GM18505 (cell line): ENCODE data around the gene GSTA4.
A peak's percentile ranks its signal among the peaks of the same experiment; 100 is the strongest.

Experiments
- ATAC-seq: cut with Tn5 transposase; IDR thresholded peaks from one replicate; pipeline ENCODE4 v1.9.1; 2021; ENCODE audit not compliant: unreplicated experiment
- POLR2A ChIP-seq: IDR thresholded peaks from 4 replicates; pipeline ENCODE4 v1.6.1; 2011; ENCODE audit warnings: borderline replicate concordance; ENCODE audit not compliant: insufficient read depth, insufficient read length; ENCODE audit errors: extremely low read depth

The GSTA4 gene, protein sequence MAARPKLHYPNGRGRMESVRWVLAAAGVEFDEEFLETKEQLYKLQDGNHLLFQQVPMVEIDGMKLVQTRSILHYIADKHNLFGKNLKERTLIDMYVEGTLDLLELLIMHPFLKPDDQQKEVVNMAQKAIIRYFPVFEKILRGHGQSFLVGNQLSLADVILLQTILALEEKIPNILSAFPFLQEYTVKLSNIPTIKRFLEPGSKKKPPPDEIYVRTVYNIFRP

DNA sequence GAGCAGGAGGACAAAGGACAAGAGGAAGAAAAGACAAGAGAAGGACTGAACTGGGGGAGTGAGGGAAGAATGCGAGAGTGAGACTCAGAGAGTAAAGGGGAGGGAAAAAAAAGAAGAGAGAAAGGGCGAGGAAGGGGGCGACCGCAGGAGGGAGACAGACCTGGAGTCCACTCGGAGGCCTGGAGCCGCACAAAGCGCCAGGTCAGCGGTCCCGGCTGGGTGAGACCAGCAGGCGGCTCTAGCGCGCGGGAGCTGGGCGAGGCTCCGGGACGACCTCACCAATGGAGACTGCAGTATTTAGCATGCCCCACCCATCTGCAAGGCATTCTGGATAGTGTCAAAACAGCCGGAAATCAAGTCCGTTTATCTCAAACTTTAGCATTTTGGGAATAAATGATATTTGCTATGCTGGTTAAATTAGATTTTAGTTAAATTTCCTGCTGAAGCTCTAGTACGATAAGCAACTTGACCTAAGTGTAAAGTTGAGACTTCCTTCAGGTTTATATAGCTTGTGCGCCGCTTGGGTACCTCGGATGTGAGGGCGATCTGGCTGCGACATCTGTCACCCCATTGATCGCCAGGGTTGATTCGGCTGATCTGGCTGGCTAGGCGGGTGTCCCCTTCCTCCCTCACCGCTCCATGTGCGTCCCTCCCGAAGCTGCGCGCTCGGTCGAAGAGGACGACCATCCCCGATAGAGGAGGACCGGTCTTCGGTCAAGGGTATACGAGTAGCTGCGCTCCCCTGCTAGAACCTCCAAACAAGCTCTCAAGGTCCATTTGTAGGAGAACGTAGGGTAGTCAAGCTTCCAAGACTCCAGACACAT is at the start of gene GSTA4:
TSS of gene GSTA4 (minus strand) at position 196 of the 824 bp plus-strand sequence. CDS start 1,041 bp downstream, outside the sequence.
- peak; percentile 96 for ATAC-seq

DNA sequence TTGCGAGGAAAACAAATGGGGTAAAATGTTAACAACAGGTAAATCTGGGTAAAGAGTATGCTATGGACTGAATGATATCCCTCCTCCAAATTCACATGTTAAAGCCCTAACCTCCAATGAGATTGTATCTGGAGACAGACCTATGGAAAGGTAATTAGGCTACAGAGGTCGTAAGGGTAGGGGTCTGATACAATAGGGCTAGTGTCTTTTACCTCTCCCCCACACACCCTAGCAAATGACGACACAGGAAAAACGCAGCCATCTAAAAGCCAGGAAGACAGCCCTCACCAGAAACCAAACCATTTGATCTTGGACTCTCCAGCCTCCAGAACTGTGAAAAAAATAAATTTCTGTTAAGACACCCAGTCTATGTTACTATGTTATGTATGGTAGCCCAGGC is 49.5 kb upstream of the GSTA4 start:
- no peak for ATAC-seq
- no peak for TF ChIP-seq POLR2A

More for the DNA sequence above, at the start of gene GSTA4:
- TF ChIP-seq POLR2A = peak; percentile 60

DNA sequence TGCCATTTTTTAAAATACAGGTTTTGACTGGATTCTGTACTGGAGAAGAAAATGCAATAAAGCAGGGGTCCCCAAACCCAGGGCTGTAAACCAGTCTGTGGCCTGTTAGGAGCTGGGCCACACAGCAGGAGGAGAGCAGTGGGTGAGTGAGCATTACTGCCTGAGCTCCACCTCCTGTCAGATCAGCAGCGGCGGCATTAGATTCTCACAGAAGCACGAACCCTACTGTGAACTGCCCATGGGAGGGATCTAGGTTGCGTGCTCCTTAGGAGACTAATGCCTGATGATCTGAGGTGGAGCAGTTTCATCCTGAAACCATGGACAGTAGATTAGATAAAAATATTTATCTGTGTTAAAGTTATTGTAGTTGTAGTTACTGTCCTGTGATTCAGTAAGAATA is 49.0 kb upstream of the GSTA4 start:
- TF ChIP-seq POLR2A = no peak
- ATAC-seq = no peak

DNA sequence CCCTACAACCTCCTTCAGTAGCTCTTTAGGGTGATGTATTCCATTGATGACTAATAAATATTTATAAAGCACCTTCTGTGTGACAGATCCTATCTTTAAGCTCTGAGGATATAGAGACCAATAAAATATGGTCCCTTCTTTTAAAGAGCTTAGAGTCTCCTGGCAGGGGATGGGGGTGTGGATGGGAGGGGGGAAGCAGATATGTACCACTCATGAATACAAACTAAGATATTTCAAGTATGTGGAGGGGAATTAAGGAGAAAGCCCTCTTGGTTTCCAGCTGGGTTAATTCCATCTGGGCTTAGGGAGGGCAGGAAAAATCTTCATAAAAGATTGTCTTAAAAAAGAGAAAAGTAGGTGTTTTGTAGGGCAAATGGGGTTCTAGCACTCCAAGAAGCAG is 48.5 kb upstream of the GSTA4 start:
- ATAC-seq = no peak
- no peak for TF ChIP-seq POLR2A

DNA sequence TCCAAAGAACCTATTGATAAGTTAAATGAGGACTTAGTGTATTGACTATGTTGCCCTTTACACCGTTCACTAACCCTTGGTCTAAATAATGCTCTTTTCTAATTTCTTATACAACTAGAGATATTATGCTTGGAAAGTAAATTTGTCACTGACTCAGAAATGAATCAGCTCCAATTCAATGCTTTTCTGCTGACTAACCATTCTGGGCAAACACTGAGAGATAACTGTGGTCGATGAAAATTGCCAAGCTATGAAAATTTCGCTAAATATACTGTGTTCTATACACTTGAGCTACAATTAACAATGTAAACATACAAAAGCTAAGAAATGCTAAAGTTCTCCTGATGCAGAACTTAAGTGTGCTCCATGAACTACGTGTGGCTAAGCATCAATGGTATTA is 47.0 kb upstream of the GSTA4 start:
- ATAC-seq = no peak

DNA sequence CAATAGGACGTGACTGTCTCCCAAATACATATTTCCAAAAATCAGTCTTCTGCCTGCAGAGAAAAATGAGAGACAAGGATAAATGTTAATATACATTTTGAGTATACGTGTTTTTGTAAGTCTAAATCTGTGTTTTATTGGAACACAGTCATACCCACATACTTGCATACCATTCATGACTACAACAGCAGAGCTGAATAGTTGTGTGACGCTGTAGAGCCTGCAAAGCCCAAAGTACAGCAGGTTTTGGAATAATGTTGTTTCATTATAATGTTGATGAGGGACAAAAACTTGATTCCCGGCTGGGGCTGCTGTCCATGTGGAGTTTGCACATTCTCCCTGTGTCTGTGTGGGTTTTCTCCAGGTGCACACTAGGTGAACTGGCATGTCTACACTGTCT is 46.3 kb upstream of the GSTA4 start:
- TF ChIP-seq POLR2A = no peak
- ATAC-seq = no peak

More for the DNA sequence above, 47.0 kb upstream of the GSTA4 start:
- no peak for TF ChIP-seq POLR2A

DNA sequence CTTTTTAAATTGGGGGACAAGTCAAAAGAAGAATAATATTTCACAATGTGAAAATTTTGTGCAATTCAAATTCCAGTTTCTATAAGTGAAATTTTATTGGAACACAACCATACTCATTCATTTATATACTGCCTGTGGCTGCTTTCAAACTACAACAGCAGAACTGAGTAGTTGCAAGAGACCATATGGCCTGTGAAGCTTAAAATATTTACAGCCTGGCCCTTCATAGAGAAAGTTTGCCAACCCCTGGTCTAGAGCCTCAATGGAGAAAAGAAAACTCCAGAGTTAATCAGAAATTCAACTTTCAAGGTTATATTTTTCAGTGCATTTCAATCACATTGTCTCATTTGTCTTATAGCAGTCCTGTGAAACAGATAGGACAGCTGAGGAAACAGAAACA is 43.5 kb upstream of the GSTA4 start:
- TF ChIP-seq POLR2A = no peak
- ATAC-seq = no peak

DNA sequence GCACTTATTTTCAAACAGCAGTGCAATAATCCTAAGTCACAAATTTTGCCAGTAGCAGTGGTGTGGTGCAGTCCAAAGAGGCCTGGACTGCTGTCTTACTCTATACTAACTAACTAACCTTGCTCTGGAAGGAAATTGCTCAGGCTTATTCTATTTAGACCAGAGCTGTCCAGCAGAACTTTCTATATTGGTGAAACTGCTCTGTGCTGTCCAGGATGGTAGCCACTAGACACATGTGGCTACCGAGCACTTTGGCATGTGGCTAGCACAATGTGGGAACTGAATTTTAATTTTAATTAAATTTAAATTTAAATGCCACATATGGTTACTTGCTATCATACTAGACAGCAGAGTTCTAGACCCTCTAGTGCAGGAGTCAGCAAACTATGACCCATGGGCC is 43.1 kb upstream of the GSTA4 start:
- ATAC-seq = no peak
- no peak for TF ChIP-seq POLR2A

DNA sequence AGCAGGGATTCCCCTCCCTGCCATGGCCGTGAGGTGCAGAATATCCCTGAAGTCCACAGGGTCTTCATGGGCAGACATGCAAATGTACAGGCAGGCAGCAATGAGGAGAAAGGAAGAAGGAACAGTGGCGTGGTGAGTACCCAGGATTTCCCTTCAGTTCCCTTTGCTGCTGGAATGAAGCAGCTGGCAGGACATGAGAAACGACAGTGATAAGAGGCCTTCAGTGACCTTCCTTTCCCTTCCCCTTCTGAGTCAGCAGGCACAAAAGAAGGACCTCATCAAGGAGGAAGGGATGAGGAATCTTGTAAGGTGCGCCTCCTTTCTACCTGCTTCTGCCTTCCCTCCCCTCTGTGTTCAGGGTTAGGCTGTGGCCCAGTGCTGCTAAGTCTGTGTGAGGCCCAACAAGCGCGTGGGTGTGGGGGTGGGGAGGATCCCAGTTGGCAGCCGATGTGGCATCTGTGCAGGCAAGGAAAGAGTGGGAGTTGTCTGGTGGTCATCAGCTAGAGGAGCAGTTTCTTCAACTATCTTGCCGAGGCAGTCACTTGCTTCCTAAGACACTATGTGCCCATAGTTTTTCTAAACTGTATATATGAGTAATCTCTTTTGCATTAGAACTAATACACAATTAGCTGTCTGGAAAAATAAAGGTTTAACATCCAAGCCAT is 40.6 kb upstream of the GSTA4 start:
- no peak for ATAC-seq
- TF ChIP-seq POLR2A = no peak

DNA sequence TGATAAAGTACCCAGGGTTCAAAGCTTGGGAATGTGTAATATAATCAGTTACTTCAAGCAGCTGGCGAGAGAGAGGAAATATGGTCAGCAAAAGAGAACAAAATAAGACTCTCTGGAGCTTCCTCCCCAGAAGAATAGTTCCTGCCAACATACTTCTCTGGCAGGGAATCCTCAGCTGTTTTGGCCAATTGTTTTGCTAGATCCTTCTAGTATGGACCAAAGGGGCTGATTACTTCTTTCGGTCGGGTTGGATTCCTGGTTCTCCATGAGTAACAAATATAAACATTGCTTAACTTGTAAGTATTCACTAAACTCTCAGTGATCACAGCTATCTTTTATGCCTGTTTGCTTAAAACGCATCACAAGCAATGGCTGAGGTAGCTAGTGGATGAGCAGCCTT is 38.7 kb upstream of the GSTA4 start:
- no peak for ATAC-seq
- TF ChIP-seq POLR2A = no peak

DNA sequence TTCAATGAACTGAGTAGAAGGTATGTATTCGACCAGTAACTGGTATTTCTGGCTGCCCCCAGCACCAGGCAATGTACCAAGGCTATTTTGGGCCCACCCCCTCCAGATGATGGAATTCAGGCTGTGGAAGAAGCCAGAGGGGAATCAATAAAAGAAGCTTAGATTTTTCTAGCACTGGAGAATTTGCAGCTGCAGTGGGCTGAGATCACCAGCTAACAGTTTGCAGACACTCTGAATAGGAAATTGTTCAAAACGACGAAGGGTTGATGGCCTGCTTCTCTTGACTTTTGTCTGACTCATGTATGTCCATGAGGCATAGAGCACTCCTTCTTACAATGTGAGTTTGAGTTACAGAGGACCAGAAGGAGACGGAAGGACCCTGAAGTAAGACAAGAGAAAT is 37.8 kb upstream of the GSTA4 start:
- no peak for TF ChIP-seq POLR2A
- no peak for ATAC-seq

DNA sequence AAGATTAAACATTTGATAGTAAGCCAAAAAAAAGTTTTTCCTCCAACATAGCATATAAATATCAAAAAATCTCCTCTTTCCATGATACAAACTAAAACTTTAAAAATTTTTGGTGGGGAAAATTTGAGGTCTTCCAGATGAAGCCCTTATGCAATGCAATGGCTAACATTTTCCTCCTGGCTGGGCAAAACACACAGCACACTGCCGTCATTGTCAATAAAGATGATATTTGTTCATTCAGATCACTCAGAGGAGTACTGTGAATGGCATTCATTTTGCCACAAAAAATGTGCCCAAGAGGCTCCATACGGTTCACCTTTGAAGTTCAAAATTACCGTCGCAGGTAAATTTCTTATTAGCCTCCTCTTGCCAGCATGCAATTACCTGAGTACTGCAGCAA is 36.2 kb upstream of the GSTA4 start:
- ATAC-seq = no peak
- no peak for TF ChIP-seq POLR2A

DNA sequence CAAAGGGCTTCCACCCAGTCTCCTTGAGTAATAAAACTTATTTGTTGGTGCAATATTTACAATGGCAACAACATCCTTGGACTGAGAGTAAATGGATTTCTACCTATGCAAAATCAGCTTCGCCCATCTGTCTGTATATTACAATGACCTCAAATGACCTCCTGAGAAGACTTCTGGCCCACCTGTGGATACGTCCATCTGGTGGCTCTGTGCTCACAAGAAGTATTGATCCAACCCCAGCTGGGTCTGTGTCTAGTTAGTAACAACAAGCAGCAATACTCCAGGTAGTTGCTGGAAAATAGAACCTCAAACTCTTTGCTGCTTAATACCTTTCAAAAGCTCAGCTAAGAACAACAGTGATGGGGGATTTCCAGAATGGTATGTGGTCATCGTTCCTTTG is 34.7 kb upstream of the GSTA4 start:
- ATAC-seq = no peak
- no peak for TF ChIP-seq POLR2A

DNA sequence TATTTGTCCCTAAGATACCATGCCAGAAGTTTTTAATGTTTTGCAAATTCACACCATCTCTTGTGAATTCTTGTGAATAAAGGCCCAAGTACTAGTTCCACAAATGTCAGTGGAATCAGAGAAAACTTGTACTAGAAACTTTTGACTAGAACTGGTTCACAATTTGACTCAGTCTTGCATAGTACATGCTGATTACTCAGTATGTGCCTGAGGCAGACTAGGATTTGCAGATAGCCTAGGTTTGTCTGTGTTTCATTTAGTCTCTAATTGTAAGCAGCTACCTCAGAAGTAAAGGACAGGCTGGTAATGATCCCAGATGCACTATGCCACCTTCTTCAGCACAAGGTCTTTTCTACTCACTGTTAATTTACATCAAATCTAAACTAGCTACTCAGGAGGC is 34.2 kb upstream of the GSTA4 start:
- TF ChIP-seq POLR2A = no peak
- ATAC-seq = no peak

DNA sequence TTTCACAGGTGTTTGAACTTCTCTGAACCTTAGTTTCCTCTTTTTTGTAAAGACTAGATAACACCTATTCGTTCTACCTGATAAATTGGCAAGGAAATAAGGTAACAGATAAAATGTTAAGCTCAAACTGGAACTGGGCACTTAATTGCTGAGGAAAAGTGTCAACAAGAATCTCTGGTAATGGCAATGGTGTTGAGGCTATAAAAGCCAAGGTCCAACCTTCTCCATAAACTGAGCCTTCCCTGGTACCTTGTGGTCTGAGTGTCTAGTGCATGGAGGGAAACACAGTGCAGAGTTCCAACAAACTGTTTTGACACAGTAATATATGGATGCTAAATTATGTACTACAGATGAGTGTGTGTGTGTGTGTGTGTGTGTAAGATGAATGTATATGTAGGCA is 33.4 kb upstream of the GSTA4 start:
- no peak for TF ChIP-seq POLR2A
- ATAC-seq = no peak
